ENCODE results near the gene CFAP221.

GRCh38 chr2:119579424-119580295 is 35.4 kb downstream of the CFAP221 start:
- TF ChIP-seq CTCF (conservative IDR thresholded peaks at IDR 0.05) (no peak), ZFX (IDR thresholded peaks at IDR 0.05) (no peak)

Data from C4-2B (cell line).